ENCODE measurements around the gene UHRF2.
"Not testable (repeated sequence)": the region's sequence is repeated elsewhere in the genome, so short reads cannot be mapped to it uniquely, and the experiment has no call there.

GRCh38 chr9:6458704-6459103, 45.7 kb downstream of the UHRF2 start:
- TF ChIP-seq CTCF, POLR2AphosphoS5, POLR2A, EP300 (IDR thresholded peaks at IDR 0.05): not testable (repeated sequence)

All from upper lobe of left lung (tissue), 4 donors.